HCT116 (cell line): ENCODE measurements around the gene IGSF23. TPM values are rescaled to one million over a fixed set of nuclear protein-coding genes. Genes with fewer than 3 reads are reported as not detected.

Experiments
- ATAC-seq: fragments of 200-7000 bp; cut with Tn5 transposase; 2 replicates; pipeline ENCODE4 v1.9.1; 2020; ENCODE audit warnings: mild to moderate bottlenecking, moderate library complexity
- BruUV-seq: library from RNA; stranded (reverse); fragments of 400-500 nt; replicated peaks from 2 replicates; lab custom pipeline; 2021; lab: Mats Ljungman, UMichigan
- CTCF ChIA-PET: fragments of 300-600 bp; sonication (Branson Sonifier 250); formaldehyde crosslinking; loops from one replicate; lab custom pipeline; 2021; ENCODE audit warnings: antibody characterized with exemption; lab: Charles Lee
- POLR2A ChIA-PET: fragments of 300-600, 350-600 bp; sonication (Branson Sonifier 250); formaldehyde crosslinking; loops from one replicate; lab custom pipeline; 2021; ENCODE audit warnings: antibody characterized with exemption; lab: Charles Lee
- RAD21 ChIA-PET, 2 experiments: fragments of 300-600 bp; sonication (Branson Sonifier 250); formaldehyde crosslinking; loops; one replicate each; lab custom pipeline; 2023; ENCODE audit warnings: low total read pairs in 2 of 2; ENCODE audit not compliant: uncharacterized antibody in 2 of 2, unreplicated experiment in 2 of 2, low non-redundant PET in 1 of 2; lab: Charles Lee
- DNase-seq: peaks from one replicate; pipeline ENCODE4 v3.0.0-alpha.2; 2010; ENCODE audit warnings: low read depth, low spot score
- H2AFZ ChIP-seq: fragments of 200-600 bp; shearing (Covaris generic), sonication (generic); 2 replicates; pipeline ENCODE4 v1.6.1; 2017; ENCODE audit warnings: low read depth, mixed run types, mixed read lengths, antibody characterized with exemption, low read length; ENCODE audit not compliant: poor library complexity, severe bottlenecking
- H3K27ac ChIP-seq: 2 replicates; pipeline ENCODE4 v1.5.1; 2012; ENCODE audit warnings: low read depth, low read length
- H3K27me3 ChIP-seq: fragments of 200-600 bp; sonication (generic); 2 replicates; pipeline ENCODE4 v1.6.1; 2016; ENCODE audit warnings: mixed run types, low read length, mixed read lengths; ENCODE audit not compliant: insufficient read depth
- H3K36me3 ChIP-seq, 2 experiments: fragments of 200-500 bp in 1 of 2; fragments of 200-600 bp in 1 of 2; sonication (Bioruptor generic) in 1 of 2; sonication (generic) in 1 of 2; 2 replicates each; pipeline versions ENCODE4 v1.5.1 to v1.6.1; 2014 to 2016; ENCODE audit warnings: low read length in 2 of 2, inconsistent platforms in 1 of 2, mixed read lengths in 1 of 2, mixed run types in 1 of 2; ENCODE audit not compliant: insufficient read depth in 2 of 2, control insufficient read depth in 1 of 2
- H3K4me1 ChIP-seq, 2 experiments: fragments of 200-600 bp in 1 of 2; sonication (generic) in 1 of 2; 2 replicates each; pipeline versions ENCODE4 v1.5.1 to v1.6.1; 2012 to 2017; ENCODE audit warnings: low read length in 2 of 2, inconsistent platforms in 1 of 2, mild to moderate bottlenecking in 1 of 2, mixed read lengths in 1 of 2, mixed run types in 1 of 2, moderate library complexity in 1 of 2; ENCODE audit not compliant: insufficient read depth in 2 of 2, control insufficient read depth in 1 of 2
- H3K4me2 ChIP-seq: fragments of 200-600 bp; sonication (generic); 2 replicates; pipeline ENCODE4 v1.6.1; 2017; ENCODE audit warnings: mixed run types, low read length, mixed read lengths
- H3K4me3 ChIP-seq, 2 experiments: fragments of 200-600 bp in 1 of 2; sonication (generic) in 1 of 2; replicated peaks in 1 of 2; 2 replicates each; pipeline ENCODE4 v1.5.1; 2011 to 2016; ENCODE audit warnings: low read length in 2 of 2, control low read depth in 1 of 2, low read depth in 1 of 2, mild to moderate bottlenecking in 1 of 2, mixed read lengths in 1 of 2, mixed run types in 1 of 2
- H3K79me2 ChIP-seq: fragments of 200-600 bp; sonication (generic); 2 replicates; pipeline ENCODE4 v1.6.1; 2017; ENCODE audit warnings: mild to moderate bottlenecking, mixed run types, low read length, moderate library complexity, mixed read lengths; ENCODE audit not compliant: insufficient read depth
- H3K9ac ChIP-seq: fragments of 200-600 bp; sonication (generic); 2 replicates; pipeline ENCODE4 v1.6.1; 2016; ENCODE audit warnings: low read length, mixed read lengths
- H3K9me2 ChIP-seq: fragments of 200-600 bp; sonication (generic), shearing (Covaris generic); 2 replicates; pipeline ENCODE4 v1.6.1; 2017; ENCODE audit warnings: mixed run types, mild to moderate bottlenecking, moderate library complexity; ENCODE audit not compliant: insufficient read depth
- H3K9me3 ChIP-seq, 2 experiments: fragments of 200-500 bp in 1 of 2; fragments of 200-600 bp in 1 of 2; sonication (Bioruptor generic) in 1 of 2; sonication (generic) in 1 of 2; 2 replicates each; pipeline ENCODE4 v1.6.1; 2014 to 2017; ENCODE audit warnings: low read length in 2 of 2, mixed read lengths in 2 of 2, inconsistent platforms in 1 of 2, low read depth in 1 of 2, mild to moderate bottlenecking in 1 of 2, mixed run types in 1 of 2, moderate library complexity in 1 of 2; ENCODE audit not compliant: control insufficient read depth in 1 of 2, insufficient read depth in 1 of 2
- H4K20me1 ChIP-seq: fragments of 200-600 bp; sonication (generic), shearing (Covaris generic); 2 replicates; pipeline ENCODE4 v1.6.1; 2017; ENCODE audit warnings: mixed run types, mild to moderate bottlenecking, moderate library complexity; ENCODE audit not compliant: insufficient read depth
- CEBPB ChIP-seq: IDR thresholded peaks from 2 replicates; pipeline ENCODE4 v1.6.1; 2012; ENCODE audit warnings: low read depth
- CTCF ChIP-seq, 3 experiments: fragments of 200-600 bp in 1 of 3; sonication (generic) in 1 of 3; IDR thresholded peaks in 2 of 3; conservative IDR thresholded peaks in 1 of 3; 2 replicates each; pipeline ENCODE4 v1.5.1; 2012 to 2017; ENCODE audit warnings: low read depth in 2 of 3, low read length in 2 of 3, antibody characterized with exemption in 1 of 3, borderline replicate concordance in 1 of 3, control low read depth in 1 of 3, mild to moderate bottlenecking in 1 of 3, mixed read lengths in 1 of 3, mixed run types in 1 of 3, moderate library complexity in 1 of 3; ENCODE audit not compliant: insufficient read depth in 1 of 3
- EZH2phosphoT487 ChIP-seq: fragments of 200-600 bp; IDR thresholded peaks from 2 replicates; pipeline ENCODE4 v1.6.1; 2018; ENCODE audit warnings: antibody characterized with exemption, borderline replicate concordance
- MAX ChIP-seq: IDR thresholded peaks from 2 replicates; pipeline ENCODE4 v1.6.1; 2012
- RAD21 ChIP-seq: IDR thresholded peaks from 2 replicates; pipeline ENCODE4 v1.6.1; 2012; ENCODE audit warnings: low read depth, mild to moderate bottlenecking
- SIN3A ChIP-seq: IDR thresholded peaks from 2 replicates; pipeline ENCODE4 v1.6.1; 2012; ENCODE audit warnings: low read depth
- SP1 ChIP-seq: IDR thresholded peaks from 2 replicates; pipeline ENCODE4 v1.6.1; 2012; ENCODE audit warnings: low read depth
- YY1 ChIP-seq: IDR thresholded peaks from 2 replicates; pipeline ENCODE4 v1.6.1; 2011; ENCODE audit warnings: low read length, low read depth, moderate library complexity, mild to moderate bottlenecking; ENCODE audit not compliant: insufficient replicate concordance; ENCODE audit errors: extremely low read depth
- ZFX ChIP-seq: fragments of 450-650 bp; IDR thresholded peaks from 2 replicates; pipeline ENCODE4 v1.6.1; 2017
- ZNF274 ChIP-seq: fragments of 200-500 bp; sonication (Bioruptor generic); IDR thresholded peaks from 2 replicates; pipeline ENCODE4 v1.6.1; 2014; ENCODE audit warnings: mild to moderate bottlenecking, low read depth, low read length, inconsistent platforms
- intact Hi-C: fragments of 100-400 bp; cut with micrococcal nuclease; formaldehyde crosslinking; loops from 2 replicates; pipeline ENCODE4 v1.10.0; 2022
- total RNA-seq: library from RNA; stranded (reverse); gene quantifications from one replicate; pipeline ENCODE4 v1.2.1, GENCODE V29; 2021; ENCODE audit not compliant: unreplicated experiment
- TF ChIP-seq, protein P1 (sequence below): IDR thresholded peaks from 2 replicates; pipeline ENCODE4 v1.6.1; 2011; ENCODE audit warnings: mild to moderate bottlenecking, low read length, moderate library complexity; ENCODE audit not compliant: insufficient replicate concordance; ENCODE audit errors: extremely low read depth

IGSF23 gene
- total RNA-seq, 1 experiment from 2014 or later = not detected

DNA sequence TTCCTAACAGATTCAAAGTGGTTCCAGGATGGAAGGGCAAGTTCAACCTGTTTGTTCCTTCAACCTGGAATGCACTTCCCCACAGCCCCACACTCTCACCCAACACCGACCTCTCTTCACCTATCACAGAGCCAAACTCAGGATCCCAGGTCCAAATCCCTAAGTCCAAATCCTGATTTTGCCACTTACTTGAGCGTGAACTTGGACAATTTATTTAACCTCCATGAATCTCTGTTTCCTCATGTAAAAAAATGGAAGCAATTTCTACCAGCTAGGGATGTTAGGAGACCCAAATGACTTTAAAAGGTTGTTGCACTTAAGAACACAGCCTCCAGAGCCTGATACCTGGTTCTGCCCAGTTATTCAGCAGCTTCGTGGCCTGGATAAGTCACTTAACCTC, 5.4 kb upstream of the IGSF23 start:
- Histone ChIP-seq H2AFZ (no peak overlapping the region), H3K27me3 (no peaks in the 10 kb centered on the region), H3K9me3 (no peaks in the 10 kb centered on the region), H4K20me1 (no peaks in the 10 kb centered on the region), H3K4me2 (no peak overlapping the region), H3K4me3 (no peak overlapping the region), H3K9ac (no peak overlapping the region), H3K27ac (no peak overlapping the region), H3K79me2 (no peaks in the 10 kb centered on the region), H3K9me2 (no peaks in the 10 kb centered on the region), H3K4me1 (peaks cover 0 to 5% of the 10 kb centered on the region in 2 experiments; a peak in 1 of 4 replicates), H3K36me3 (no peaks in the 10 kb centered on the region)
- TF ChIP-seq MAX = no peak
- no peak for TF ChIP-seq CEBPB
- TF ChIP-seq CTCF (IDR thresholded peaks at IDR 0.05 in 2 of 3, conservative IDR thresholded peaks at IDR 0.05 in 1 of 3; ENCODE audit: borderline replicate concordance in 1 of 3, insufficient read depth in 1 of 3, low read depth in 2 of 3, low read length in 2 of 3) = no peak
- no peak for TF ChIP-seq YY1
- TF ChIP-seq SP1 = no peak
- no peak for TF ChIP-seq EZH2phosphoT487
- TF ChIP-seq, protein P1, sequence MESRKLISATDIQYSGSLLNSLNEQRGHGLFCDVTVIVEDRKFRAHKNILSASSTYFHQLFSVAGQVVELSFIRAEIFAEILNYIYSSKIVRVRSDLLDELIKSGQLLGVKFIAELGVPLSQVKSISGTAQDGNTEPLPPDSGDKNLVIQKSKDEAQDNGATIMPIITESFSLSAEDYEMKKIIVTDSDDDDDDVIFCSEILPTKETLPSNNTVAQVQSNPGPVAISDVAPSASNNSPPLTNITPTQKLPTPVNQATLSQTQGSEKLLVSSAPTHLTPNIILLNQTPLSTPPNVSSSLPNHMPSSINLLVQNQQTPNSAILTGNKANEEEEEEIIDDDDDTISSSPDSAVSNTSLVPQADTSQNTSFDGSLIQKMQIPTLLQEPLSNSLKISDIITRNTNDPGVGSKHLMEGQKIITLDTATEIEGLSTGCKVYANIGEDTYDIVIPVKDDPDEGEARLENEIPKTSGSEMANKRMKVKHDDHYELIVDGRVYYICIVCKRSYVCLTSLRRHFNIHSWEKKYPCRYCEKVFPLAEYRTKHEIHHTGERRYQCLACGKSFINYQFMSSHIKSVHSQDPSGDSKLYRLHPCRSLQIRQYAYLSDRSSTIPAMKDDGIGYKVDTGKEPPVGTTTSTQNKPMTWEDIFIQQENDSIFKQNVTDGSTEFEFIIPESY = no peak
- no peak for TF ChIP-seq ZFX
- no peak for TF ChIP-seq RAD21
- no peak for TF ChIP-seq SIN3A
- no peak for TF ChIP-seq ZNF274
- ChIA-PET RAD21 (no interaction called here), CTCF (no interaction called here), POLR2A (no interaction called here)
- BruUV-seq = no TSS peak
- intact Hi-C loops = no loop called here
- no peak for DNase-seq
- ATAC-seq = no peak
